Activated CD4-positive, alpha-beta T cell treated with anti-CD3 and anti-CD28 coated beads for 4 hours (primary cell): ENCODE results near the gene TMEM151A.

Source experiments
- DNase-seq, 2 donors: peaks; one replicate each; pipeline ENCODE4 v3.0.0-alpha.2; 2020

TMEM151A gene

DNA sequence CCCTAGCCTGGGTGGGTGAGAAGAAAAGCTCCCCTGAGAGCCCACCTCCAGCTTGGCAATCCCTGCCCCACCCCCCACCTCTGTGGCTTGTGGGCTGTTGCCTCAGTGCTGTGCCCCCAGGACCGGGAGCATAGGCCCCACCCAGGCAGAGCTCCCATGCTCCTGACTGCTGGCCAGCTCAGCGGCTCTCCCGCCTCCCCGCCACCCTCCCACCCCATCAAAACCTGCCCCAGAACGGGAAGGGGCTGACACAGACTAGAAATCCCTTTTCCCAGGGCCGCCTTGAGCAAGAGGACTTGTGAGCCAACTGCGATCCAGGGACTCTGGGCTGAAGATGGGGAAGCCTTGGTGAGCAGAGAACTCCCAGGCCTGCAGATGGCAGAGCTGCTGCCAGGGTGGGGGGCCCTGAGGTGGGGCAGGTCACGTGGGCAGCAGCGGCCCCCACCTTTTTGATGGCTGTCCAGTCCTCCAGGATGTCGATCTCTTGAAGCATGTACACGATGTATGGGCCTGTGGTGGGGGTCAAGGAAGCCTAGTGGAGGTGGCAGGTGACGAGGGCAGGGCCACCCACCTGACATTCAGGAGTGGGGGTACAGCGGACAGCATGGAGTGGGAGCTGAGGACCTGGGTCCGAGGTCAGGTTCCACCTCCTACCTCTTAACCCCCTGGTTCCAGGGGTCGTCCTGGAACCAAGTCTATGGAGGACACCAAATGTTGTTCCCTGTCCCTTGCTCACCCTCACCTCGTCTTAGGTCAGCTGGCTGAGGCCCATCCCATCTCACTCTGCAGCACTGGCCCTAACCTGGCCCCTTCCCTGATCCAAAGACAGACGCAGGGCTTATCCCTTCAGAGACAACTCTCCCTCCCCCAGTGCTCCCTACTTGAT is 46.8 kb downstream of the TMEM151A start:
- DNase-seq, result no peak

- no peak for DNase-seq
Observed at GRCh38 chr11:66339162-66339675, 47.5 kb downstream of the TMEM151A start.

- DNase-seq, result no peak
Observed at GRCh38 chr11:66339686-66340483, 48.2 kb downstream of the TMEM151A start.

GRCh38 chr11:66340596-66341501 is 49.2 kb downstream of the TMEM151A start:
- no peak for DNase-seq

DNA sequence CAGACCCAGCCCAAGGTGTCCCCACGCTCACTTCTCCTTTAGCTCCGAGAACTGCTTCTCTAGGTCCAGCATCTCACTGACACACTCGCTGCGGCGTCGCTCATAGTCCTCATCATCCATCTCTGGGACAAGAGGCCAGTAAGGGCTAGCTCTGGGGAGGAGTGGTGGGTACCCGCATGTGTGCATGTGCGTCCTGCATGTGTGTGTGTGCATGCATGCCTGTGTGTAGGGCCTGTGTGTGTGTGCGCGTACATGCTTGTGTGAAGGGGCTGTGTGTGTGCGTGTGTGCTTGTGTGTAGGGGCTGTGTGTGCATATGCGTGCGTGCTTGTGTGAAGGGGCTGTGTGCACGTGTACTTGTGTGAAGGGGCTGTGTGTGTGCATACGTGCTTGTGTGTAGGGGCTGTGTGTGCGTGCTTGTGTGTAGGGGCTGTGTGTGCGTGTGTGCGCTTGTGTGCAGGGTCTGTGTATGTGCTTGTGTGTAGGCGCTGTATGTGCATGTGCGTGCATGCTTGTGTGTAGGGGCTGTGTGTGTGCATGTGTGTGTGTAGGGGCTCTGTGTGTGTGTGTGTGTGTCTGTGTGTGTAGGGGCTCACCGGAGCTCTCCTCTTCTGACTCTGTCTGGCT is 49.9 kb downstream of the TMEM151A start:
- no peak for DNase-seq

- no peak for DNase-seq
Observed at GRCh38 chr11:66343176-66343575, 51.5 kb downstream of the TMEM151A start.

- peak; percentile 93 to 97 for DNase-seq
Observed at GRCh38 chr11:66344550-66345315, 53.0 kb downstream of the TMEM151A start, which contains the start of gene BRMS1. BRMS1 (minus strand) TSS chr11:66345104; CDS start chr11:66342234, 2,870 bp downstream.

GRCh38 chr11:66345316-66345649 is 53.6 kb downstream of the TMEM151A start:
- DNase-seq, result no peak
